HEK293 (cell line): ENCODE results near the gene FGFBP3.

ENCODE experiments used
- AEBP2 ChIP-seq: fragments of 450-650 bp; formaldehyde crosslinking; IDR thresholded peaks from 2 replicates; pipeline ENCODE4 v1.5.1; 2016; ENCODE audit warnings: missing biosample characterization, missing genetic modification characterization, borderline replicate concordance
- BCL11B ChIP-seq: fragments of 450-650 bp; formaldehyde crosslinking; IDR thresholded peaks from 2 replicates; pipeline ENCODE4 v1.5.1; 2016; ENCODE audit warnings: low read depth, missing biosample characterization, missing genetic modification characterization
- CTCF ChIP-seq: fragments of 450-650 bp; formaldehyde crosslinking; IDR thresholded peaks from 2 replicates; pipeline ENCODE4 v1.5.1; 2016; ENCODE audit warnings: missing biosample characterization, missing genetic modification characterization
- GLI4 ChIP-seq: fragments of 450-650 bp; formaldehyde crosslinking; IDR thresholded peaks from 2 replicates; pipeline ENCODE4 v1.5.1; 2016; ENCODE audit warnings: missing biosample characterization, missing genetic modification characterization
- KLF8 ChIP-seq: fragments of 450-650 bp; formaldehyde crosslinking; IDR thresholded peaks from 2 replicates; pipeline ENCODE4 v1.5.1; 2016; ENCODE audit warnings: missing biosample characterization, missing genetic modification characterization
- MEIS1 ChIP-seq: sonication (generic); formaldehyde crosslinking; IDR thresholded peaks from 2 replicates; pipeline ENCODE4 v1.8.1; 2022; ENCODE audit warnings: missing genetic modification reagents, mild to moderate bottlenecking, borderline replicate concordance
- OVOL3 ChIP-seq: fragments of 450-650 bp; formaldehyde crosslinking; IDR thresholded peaks from 2 replicates; pipeline ENCODE4 v1.5.1; 2016; ENCODE audit warnings: missing biosample characterization, missing genetic modification characterization
- PRDM2 ChIP-seq: fragments of 450-650 bp; formaldehyde crosslinking; IDR thresholded peaks from 2 replicates; pipeline ENCODE4 v1.5.1; 2016; ENCODE audit warnings: missing biosample characterization, missing genetic modification characterization, borderline replicate concordance
- YY1 ChIP-seq: fragments of 450-650 bp; formaldehyde crosslinking; IDR thresholded peaks from 2 replicates; pipeline ENCODE4 v1.5.1; 2018; ENCODE audit warnings: missing biosample characterization, missing genetic modification characterization
- ZBTB49 ChIP-seq: fragments of 450-650 bp; formaldehyde crosslinking; IDR thresholded peaks from 2 replicates; pipeline ENCODE4 v1.5.1; 2016; ENCODE audit warnings: missing biosample characterization, missing genetic modification characterization, low read depth
- ZFP37 ChIP-seq: fragments of 450-650 bp; formaldehyde crosslinking; IDR thresholded peaks from 2 replicates; pipeline ENCODE4 v1.5.1; 2016; ENCODE audit warnings: missing biosample characterization, missing genetic modification characterization
- ZNF114 ChIP-seq: fragments of 450-650 bp; formaldehyde crosslinking; IDR thresholded peaks from 2 replicates; pipeline ENCODE4 v1.5.0; 2017; ENCODE audit warnings: missing biosample characterization, missing genetic modification characterization
- ZNF146 ChIP-seq: fragments of 450-650 bp; formaldehyde crosslinking; IDR thresholded peaks from 2 replicates; pipeline ENCODE4 v1.5.1; 2016; ENCODE audit warnings: missing biosample characterization, missing genetic modification characterization
- ZNF175 ChIP-seq: fragments of 450-650 bp; formaldehyde crosslinking; IDR thresholded peaks from 2 replicates; pipeline ENCODE4 v1.5.1; 2016; ENCODE audit warnings: missing biosample characterization, missing genetic modification characterization
- ZNF2 ChIP-seq: fragments of 450-650 bp; formaldehyde crosslinking; IDR thresholded peaks from 2 replicates; pipeline ENCODE4 v1.5.1; 2016; ENCODE audit warnings: missing biosample characterization, missing genetic modification characterization
- ZNF221 ChIP-seq: fragments of 450-650 bp; formaldehyde crosslinking; IDR thresholded peaks from 2 replicates; pipeline ENCODE4 v1.5.1; 2017; ENCODE audit warnings: missing biosample characterization, missing genetic modification characterization, borderline replicate concordance
- ZNF324 ChIP-seq: fragments of 450-650 bp; formaldehyde crosslinking; IDR thresholded peaks from 2 replicates; pipeline ENCODE4 v1.5.1; 2016; ENCODE audit warnings: missing biosample characterization, missing genetic modification characterization
- ZNF48 ChIP-seq: fragments of 450-650 bp; formaldehyde crosslinking; IDR thresholded peaks from 2 replicates; pipeline ENCODE4 v1.5.1; 2016; ENCODE audit warnings: missing biosample characterization, missing genetic modification characterization
- ZNF692 ChIP-seq: fragments of 450-650 bp; formaldehyde crosslinking; IDR thresholded peaks from 2 replicates; pipeline ENCODE4 v1.5.1; 2016; ENCODE audit warnings: missing biosample characterization, missing genetic modification characterization
- ZNF701 ChIP-seq: fragments of 450-650 bp; formaldehyde crosslinking; IDR thresholded peaks from 2 replicates; pipeline ENCODE4 v1.5.1; 2016; ENCODE audit warnings: missing biosample characterization, missing genetic modification characterization
- ZNF768 ChIP-seq: fragments of 450-650 bp; formaldehyde crosslinking; IDR thresholded peaks from 2 replicates; pipeline ENCODE4 v1.5.1; 2018; ENCODE audit warnings: missing biosample characterization, mild to moderate bottlenecking, missing genetic modification characterization
- ZNF792 ChIP-seq: fragments of 450-650 bp; formaldehyde crosslinking; IDR thresholded peaks from 2 replicates; pipeline ENCODE4 v1.5.1; 2016; ENCODE audit warnings: missing biosample characterization, missing genetic modification characterization
- ZSCAN5A ChIP-seq: fragments of 450-650 bp; formaldehyde crosslinking; IDR thresholded peaks from 2 replicates; pipeline ENCODE4 v1.5.1; 2016; ENCODE audit warnings: missing biosample characterization, missing genetic modification characterization

Gene FGFBP3

DNA sequence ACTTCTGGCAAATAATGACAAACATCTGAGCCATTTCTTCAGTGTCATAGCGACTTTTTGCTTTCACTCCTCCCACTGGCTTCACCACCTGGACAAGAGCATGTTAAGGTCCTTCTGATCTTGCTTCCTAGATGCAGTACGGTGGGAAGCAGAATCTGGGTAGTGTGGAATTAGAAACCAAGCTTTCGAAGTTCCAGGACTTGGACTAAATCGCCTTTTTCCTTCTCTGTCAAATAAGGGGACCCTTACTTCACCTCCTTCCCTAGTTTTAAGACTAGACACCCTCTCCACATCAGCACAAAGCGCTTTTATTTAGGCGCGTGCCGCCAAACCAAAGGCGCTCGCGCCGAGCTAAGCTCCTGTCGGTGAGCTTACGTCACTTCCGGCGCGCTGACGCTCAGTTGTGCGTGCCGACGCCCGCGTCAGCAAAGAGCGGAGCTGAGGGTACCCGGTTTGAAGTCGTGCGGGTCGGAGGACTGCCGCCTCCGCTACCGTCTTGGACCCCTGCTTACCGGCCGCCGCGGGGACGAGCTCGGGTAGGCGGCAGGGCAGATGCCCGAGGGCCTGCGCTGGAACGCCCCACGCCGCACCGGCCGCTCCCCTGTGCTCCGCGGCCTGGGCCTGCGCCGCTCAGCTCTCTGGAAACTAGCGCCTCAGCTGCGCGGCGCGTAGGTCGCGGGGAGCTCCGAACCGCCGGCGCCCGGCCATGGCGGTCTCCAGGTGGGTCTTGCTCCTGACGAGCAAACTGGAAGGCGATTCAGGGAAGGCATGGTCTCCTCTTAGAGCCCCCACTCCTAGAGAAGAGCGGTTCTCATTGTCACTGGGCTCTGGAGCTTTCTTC lies 14.3 kb upstream of the FGFBP3 start, which contains the start of gene BTAF1 (continued):
- TF ChIP-seq ZSCAN5A (tag by site-specific recombination): peak; percentile 40; the same call in 1 of the 2 replicates
- TF ChIP-seq ZNF114 (tag by site-specific recombination): no peak
- no peak for TF ChIP-seq BCL11B
- TF ChIP-seq ZNF2 (tag by site-specific recombination): peak; percentile 44
- no peak for TF ChIP-seq ZNF701 (tag by site-specific recombination)
- TF ChIP-seq ZNF692 (tag by site-specific recombination): peak; percentile 49
- TF ChIP-seq ZBTB49 (tag by site-specific recombination): no peak
- TF ChIP-seq ZNF221 (tag by site-specific recombination): no peak
- TF ChIP-seq KLF8 (tag by site-specific recombination): peak; percentile 66; the same call in 1 of the 2 replicates
- 0 out of 2 replicates have a peak, but pooled peaks have one; percentile 15 for TF ChIP-seq ZNF324
- TF ChIP-seq AEBP2: no peak
- no peak for TF ChIP-seq ZNF792 (tag by site-specific recombination)
- no peak for TF ChIP-seq ZNF146 (tag by site-specific recombination)
- no peak for TF ChIP-seq MEIS1 (CRISPR knock-in tag)
- peak; percentile 75 for TF ChIP-seq ZFP37 (tag by site-specific recombination)
- TF ChIP-seq ZNF175 (tag by site-specific recombination): no peak
- TF ChIP-seq CTCF (tag by site-specific recombination): no peak
- no peak for TF ChIP-seq PRDM2 (tag by site-specific recombination)
- TF ChIP-seq YY1 (tag by site-specific recombination): no peak; the same call in 1 of the 2 replicates
- no peak; the same call in 1 of the 2 replicates for TF ChIP-seq GLI4 (tag by site-specific recombination)
- TF ChIP-seq ZNF768 (tag by site-specific recombination): no peak
- no peak for TF ChIP-seq OVOL3 (tag by site-specific recombination)
- no peak for TF ChIP-seq ZNF48 (tag by site-specific recombination)
